HEK293 (cell line): ENCODE data around the gene ESR1.
"Not testable (repeated sequence)": the region's sequence is repeated elsewhere in the genome, so short reads cannot be mapped to it uniquely, and the experiment has no call there.

Source experiments
- CTCF ChIA-PET: fragments of 350-600 bp; formaldehyde crosslinking; extraction: SDS; loops from one replicate; lab custom pipeline; 2021; ENCODE audit warnings: antibody characterized with exemption; lab: Yijun Ruan, JAX
- POLR2A ChIA-PET: fragments of 300-600 bp; formaldehyde crosslinking; extraction: SDS; loops from one replicate; lab custom pipeline; 2020; ENCODE audit warnings: antibody characterized with exemption, inconsistent platforms; lab: Yijun Ruan, JAX
- H3K27ac ChIP-seq: fragments of 200-500 bp; sonication (Bioruptor generic); 2 replicates; pipeline ENCODE4 v1.5.1; 2014; ENCODE audit warnings: low read depth, low read length, control low read depth, inconsistent platforms; ENCODE audit errors: extremely low read depth
- H3K36me3 ChIP-seq, 2 experiments: fragments of 200-500 bp in 1 of 2; sonication (Bioruptor generic) in 1 of 2; 1 replicate in 1 of 2; 2 replicates in 1 of 2; pipeline ENCODE4 v1.5.1; 2014 to 2017; ENCODE audit warnings: inconsistent platforms in 2 of 2, low read length in 2 of 2; ENCODE audit not compliant: control insufficient read depth in 2 of 2, insufficient read depth in 1 of 2
- H3K4me1 ChIP-seq: fragments of 200-500 bp; sonication (Bioruptor generic); 2 replicates; pipeline ENCODE4 v1.5.1; 2014; ENCODE audit warnings: mild to moderate bottlenecking, low read length, inconsistent platforms; ENCODE audit not compliant: control insufficient read depth, insufficient read depth
- H3K4me3 ChIP-seq: 2 replicates; pipeline ENCODE4 v1.5.1; 2011; ENCODE audit warnings: low read depth, mild to moderate bottlenecking, control low read depth, low read length, moderate library complexity
- H3K9me3 ChIP-seq: fragments of 200-500 bp; sonication (Bioruptor generic); 2 replicates; pipeline ENCODE4 v1.5.1; 2014; ENCODE audit warnings: low read depth, low read length, inconsistent platforms; ENCODE audit not compliant: control insufficient read depth, insufficient read depth
- HOXC10 ChIP-seq: sonication (generic); formaldehyde crosslinking; IDR thresholded peaks from 2 replicates; pipeline ENCODE4 v1.8.1; 2023; ENCODE audit warnings: mild to moderate bottlenecking, missing genetic modification reagents
- KLF7 ChIP-seq: fragments of 450-650 bp; formaldehyde crosslinking; IDR thresholded peaks from 2 replicates; pipeline ENCODE4 v1.5.1; 2016; ENCODE audit warnings: missing biosample characterization, missing genetic modification characterization, borderline replicate concordance
- REST ChIP-seq: fragments of 450-650 bp; formaldehyde crosslinking; IDR thresholded peaks from 2 replicates; pipeline ENCODE4 v1.5.1; 2016; ENCODE audit warnings: missing biosample characterization, missing genetic modification characterization
- SCRT1 ChIP-seq: fragments of 450-650 bp; formaldehyde crosslinking; IDR thresholded peaks from 2 replicates; pipeline ENCODE4 v1.5.1; 2016; ENCODE audit warnings: missing biosample characterization, missing genetic modification characterization, borderline replicate concordance
- TSHZ1 ChIP-seq: fragments of 450-650 bp; formaldehyde crosslinking; IDR thresholded peaks from 2 replicates; pipeline ENCODE4 v1.5.1; 2016; ENCODE audit warnings: missing biosample characterization, missing genetic modification characterization, borderline replicate concordance
- ZIC2 ChIP-seq: fragments of 450-650 bp; formaldehyde crosslinking; IDR thresholded peaks from 2 replicates; pipeline ENCODE4 v1.5.1; 2016; ENCODE audit warnings: missing biosample characterization, missing genetic modification characterization
- ZNF174 ChIP-seq: fragments of 450-650 bp; formaldehyde crosslinking; IDR thresholded peaks from 2 replicates; pipeline ENCODE4 v1.5.0; 2017; ENCODE audit warnings: missing biosample characterization, mild to moderate bottlenecking, missing genetic modification characterization
- ZNF274 ChIP-seq, 2 experiments: fragments of 200-500 bp in 1 of 2; fragments of 450-650 bp in 1 of 2; sonication (Bioruptor generic) in 1 of 2; formaldehyde crosslinking in 1 of 2; IDR thresholded peaks; 2 replicates each; pipeline versions ENCODE4 v1.5.1 to v1.6.1; 2014 to 2016; ENCODE audit warnings: borderline replicate concordance in 1 of 2, inconsistent platforms in 1 of 2, low read length in 1 of 2, missing biosample characterization in 1 of 2, missing genetic modification characterization in 1 of 2
- ZNF324 ChIP-seq: fragments of 450-650 bp; formaldehyde crosslinking; IDR thresholded peaks from 2 replicates; pipeline ENCODE4 v1.5.1; 2016; ENCODE audit warnings: missing biosample characterization, missing genetic modification characterization
- ZNF341 ChIP-seq: fragments of 450-650 bp; formaldehyde crosslinking; IDR thresholded peaks from 2 replicates; pipeline ENCODE4; 2016; ENCODE audit warnings: low read depth, missing biosample characterization, missing genetic modification characterization
- ZNF366 ChIP-seq: fragments of 450-650 bp; formaldehyde crosslinking; conservative IDR thresholded peaks from 2 replicates; pipeline ENCODE4 v1.5.1; 2016; ENCODE audit warnings: missing biosample characterization, missing genetic modification characterization
- ZNF37A ChIP-seq: fragments of 450-650 bp; IDR thresholded peaks from 2 replicates; pipeline ENCODE4 v1.5.1; 2018; ENCODE audit warnings: missing biosample characterization, missing genetic modification characterization
- ZNF398 ChIP-seq: fragments of 450-650 bp; formaldehyde crosslinking; IDR thresholded peaks from 2 replicates; pipeline ENCODE4 v1.5.1; 2017; ENCODE audit warnings: missing biosample characterization, missing genetic modification characterization
- ZNF423 ChIP-seq: fragments of 450-650 bp; formaldehyde crosslinking; IDR thresholded peaks from 2 replicates; pipeline ENCODE4 v1.5.1; 2016; ENCODE audit warnings: missing biosample characterization, missing genetic modification characterization
- ZNF433 ChIP-seq: fragments of 450-650 bp; formaldehyde crosslinking; IDR thresholded peaks from 2 replicates; pipeline ENCODE4 v1.5.1; 2016; ENCODE audit warnings: missing biosample characterization, missing genetic modification characterization, low read depth
- ZNF555 ChIP-seq: fragments of 450-650 bp; formaldehyde crosslinking; conservative IDR thresholded peaks from 2 replicates; pipeline ENCODE4 v1.5.1; 2017; ENCODE audit warnings: missing biosample characterization, mild to moderate bottlenecking, missing genetic modification characterization, inconsistent platforms
- ZNF571 ChIP-seq: fragments of 450-650 bp; formaldehyde crosslinking; IDR thresholded peaks from 2 replicates; pipeline ENCODE4 v1.5.0; 2017; ENCODE audit warnings: missing biosample characterization, missing genetic modification characterization
- ZNF621 ChIP-seq: fragments of 450-650 bp; formaldehyde crosslinking; IDR thresholded peaks from 2 replicates; pipeline ENCODE4 v1.5.1; 2017; ENCODE audit warnings: missing biosample characterization, missing genetic modification characterization
- ZNF645 ChIP-seq: fragments of 450-650 bp; formaldehyde crosslinking; IDR thresholded peaks from 2 replicates; pipeline ENCODE4; 2016; ENCODE audit warnings: missing biosample characterization, missing genetic modification characterization
- ZNF704 ChIP-seq: fragments of 450-650 bp; formaldehyde crosslinking; IDR thresholded peaks from 2 replicates; pipeline ENCODE4 v1.5.1; 2016; ENCODE audit warnings: missing biosample characterization, missing genetic modification characterization
- ZNF76 ChIP-seq: fragments of 450-650 bp; formaldehyde crosslinking; IDR thresholded peaks from 2 replicates; pipeline ENCODE4; 2016; ENCODE audit warnings: low read depth, missing biosample characterization, missing genetic modification characterization, borderline replicate concordance

ESR1 gene

GRCh38 chr6:151975795-151976194 lies 168.3 kb downstream of the ESR1 start (continued):
- TF ChIP-seq SCRT1 (tag by site-specific recombination) (no peak), ZNF76 (tag by site-specific recombination) (no peak), ZNF621 (tag by site-specific recombination) (no peak)

- H3K9me3 ChIP-seq, H3K27ac ChIP-seq, POLR2A ChIA-PET, H3K4me3 ChIP-seq, H3K36me3 ChIP-seq, CTCF ChIA-PET, H3K4me1 ChIP-seq: not testable (repeated sequence)
Measured at GRCh38 chr6:151988199-151988598, 180.7 kb downstream of the ESR1 start.

GRCh38 chr6:151992091-151992490 lies 184.6 kb downstream of the ESR1 start:
- POLR2A ChIA-PET: no interaction called here
- Histone ChIP-seq H3K4me1 (no peaks in the 10 kb centered on the region), H3K4me3 (no peak overlapping the region), H3K36me3 (no peaks in the 10 kb centered on the region), H3K9me3 (no peaks in the 10 kb centered on the region), H3K27ac (no peak overlapping the region)
- CTCF ChIA-PET: no interaction called here
- TF ChIP-seq HOXC10 (CRISPR knock-in tag) (no peak), ZNF571 (tag by site-specific recombination) (no peak), ZNF704 (tag by site-specific recombination) (no peak), ZNF324 (tag by site-specific recombination) (no peak), REST (tag by site-specific recombination) (no peak), TSHZ1 (no peak), ZNF555 (tag by site-specific recombination) (no peak), ZNF366 (tag by site-specific recombination) (no peak), ZNF37A (tag by site-specific recombination) (no peak), ZNF341 (tag by site-specific recombination) (no peak), ZNF274 (IDR thresholded peaks at IDR 0.05; ENCODE audit: low read length) (no peak), ZNF274 (tag by site-specific recombination; IDR thresholded peaks at IDR 0.05; ENCODE audit: borderline replicate concordance) (no peak), ZNF398 (tag by site-specific recombination) (no peak), ZNF645 (no peak), KLF7 (tag by site-specific recombination) (no peak), ZIC2 (tag by site-specific recombination) (no peak), ZNF433 (tag by site-specific recombination) (no peak), ZNF174 (tag by site-specific recombination) (no peak), ZNF423 (tag by site-specific recombination) (no peak)
